ENCODE measurements around the gene TMEM98. TPM values are rescaled to one million over a fixed set of nuclear protein-coding genes. Genes with fewer than 3 reads are reported as not detected.

Gene TMEM98
- total and polyA plus RNA-seq, 2 of the 4 experiments (the other 2 are of a cell fraction), result 173 to 195 TPM

DNA sequence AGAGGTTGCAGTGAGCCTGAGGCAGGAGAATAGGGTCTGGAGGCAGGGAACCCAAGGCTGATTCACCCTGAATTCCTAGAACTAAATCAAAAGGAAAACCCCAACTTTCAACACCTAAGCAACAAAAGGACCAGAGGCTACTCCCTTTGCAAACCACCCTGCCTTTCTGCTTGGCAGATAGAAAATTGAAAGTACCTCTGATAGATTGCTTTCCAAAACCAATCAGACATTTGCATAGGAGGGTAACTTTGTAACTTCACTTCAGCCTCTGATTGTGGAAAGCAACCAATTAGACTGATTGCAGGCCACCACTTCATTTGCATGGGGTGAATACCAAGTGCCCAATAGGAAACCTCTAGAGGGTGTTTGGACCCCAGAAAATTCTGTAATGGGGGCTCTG is 10.9 kb upstream of the TMEM98 start:
- H3K79me1 ChIP-seq (ENCODE audit: low read depth in 1 of 2, low read length in 2 of 2), result no peaks in the 10 kb centered on the region
- H2AK9ac ChIP-seq (replicated peaks; ENCODE audit: low read depth, low read length, poor library complexity), result no peak overlapping the region
- H3K9ac ChIP-seq (ENCODE audit: low read depth, low read length), result no peak overlapping the region
- H3K9me1 ChIP-seq (ENCODE audit: insufficient read depth, low read length), result no peaks in the 10 kb centered on the region
- intact Hi-C loops (cut with micrococcal nuclease), result no loop called here
- H3K27me3 ChIP-seq (ENCODE audit: control insufficient read depth, insufficient read depth, low read length), result peaks cover 5% of the 10 kb centered on the region; the same call in 1 of the 2 replicates
- no peak overlapping the region for H4K5ac ChIP-seq (ENCODE audit: low read depth, low read length)
- no peak overlapping the region for H2BK5ac ChIP-seq (ENCODE audit: low read depth, low read length, poor library complexity, severe bottlenecking)
- no peak overlapping the region for H4K8ac ChIP-seq (ENCODE audit: low read depth in 2 of 2, low read length in 2 of 2)
- no peak overlapping the region for H2AK5ac ChIP-seq (ENCODE audit: low read depth, low read length)
- in situ Hi-C loops (cut with MboI; ENCODE audit: low sequenced_read_pairs), result loop anchor here (25.0 kb wide), 1 partner anchor 130 kb away; no protein-coding TSS in a partner anchor
- ChIA-PET CTCF (no interaction called here), POLR2A (ENCODE audit: unreplicated experiment) (no interaction called here)
- ATAC-seq (ENCODE audit: low read depth) (no peak), DNase-seq (no peak)
- no peaks in the 10 kb centered on the region for H3K36me3 ChIP-seq (ENCODE audit: control insufficient read depth, insufficient read depth, low read length)
- no peak overlapping the region for H3K14ac ChIP-seq (replicated peaks; ENCODE audit: low read depth, low read length)
- no peak overlapping the region for H2BK15ac ChIP-seq (ENCODE audit: low read depth, low read length)
- no TSS peak for BruUV-seq (replicated peaks)
- H2BK120ac ChIP-seq (ENCODE audit: low read depth, low read length), result no peak overlapping the region
- H3K9me3 ChIP-seq (ENCODE audit: control insufficient read depth, insufficient read depth, low read length), result no peaks in the 10 kb centered on the region
- no peak overlapping the region for H4K91ac ChIP-seq (ENCODE audit: insufficient read depth, low read depth, low read length)
- H4K20me1 ChIP-seq (ENCODE audit: insufficient read depth, low read length), result no peaks in the 10 kb centered on the region
- H2AFZ ChIP-seq (replicated peaks; ENCODE audit: low read length, poor library complexity), result no peak overlapping the region
- peaks cover 4% of the 10 kb centered on the region; the same call in 1 of the 2 replicates for H3K4me1 ChIP-seq (ENCODE audit: control insufficient read depth, insufficient read depth, low read length)
- no peak overlapping the region for H3K56ac ChIP-seq (ENCODE audit: extremely low read depth, insufficient read depth, low read length)
- no peak for TF ChIP-seq BHLHE40 (IDR thresholded peaks at IDR 0.05; ENCODE audit: low read depth, low read length)
- TF ChIP-seq SMC3 (IDR thresholded peaks at IDR 0.05; ENCODE audit: low read depth, low read length), result no peak
- TF ChIP-seq POLR2A (IDR thresholded peaks at IDR 0.05; ENCODE audit: low read depth, low read length), result no peak
- no peak for TF ChIP-seq NFE2L2 (IDR thresholded peaks at IDR 0.05; ENCODE audit: low read depth, low read length)
- H3K4me3 ChIP-seq (ENCODE audit: insufficient read depth, low read depth, low read length), result no peak overlapping the region
- H3K4me2 ChIP-seq (ENCODE audit: low read depth, low read length), result no peak overlapping the region
- H3K27ac ChIP-seq (ENCODE audit: insufficient read depth, low read length), result no peak overlapping the region
- no peak overlapping the region for H3K18ac ChIP-seq (ENCODE audit: low read depth, low read length)
- no peak overlapping the region for H3K4ac ChIP-seq (ENCODE audit: low read depth, low read length)
- H2BK20ac ChIP-seq (ENCODE audit: low read depth, low read length), result no peak overlapping the region
- dilution Hi-C loops (cut with HindIII; ENCODE audit: low sequenced_read_pairs, unreplicated experiment), result no loop called here
- no peak overlapping the region for H3K23ac ChIP-seq (ENCODE audit: low read depth, low read length)

Measured in IMR-90 (cell line).